Muscle layer of colon (tissue), 2 donors: ENCODE data around the gene ATP2C2.
"Not testable (repeated sequence)": the region's sequence is repeated elsewhere in the genome, so short reads cannot be mapped to it uniquely, and the experiment has no call there.

Experiments used
- H3K27ac ChIP-seq: one replicate; pipeline ENCODE4 v1.7.0; 2013; ENCODE audit warnings: low read depth, mild to moderate bottlenecking, low read length, moderate library complexity
- H3K27me3 ChIP-seq, 2 donors: one replicate each; pipeline ENCODE4 v1.7.0; 2013; ENCODE audit warnings: low read length in 2 of 2, mild to moderate bottlenecking in 2 of 2; ENCODE audit not compliant: insufficient read depth in 2 of 2, control insufficient read depth in 1 of 2
- H3K36me3 ChIP-seq: one replicate; pipeline ENCODE4 v1.7.0; 2013; ENCODE audit warnings: mild to moderate bottlenecking, low read length; ENCODE audit not compliant: insufficient read depth
- H3K4me1 ChIP-seq: one replicate; pipeline ENCODE4 v1.7.0; 2013; ENCODE audit warnings: mild to moderate bottlenecking, low read length; ENCODE audit not compliant: insufficient read depth
- H3K4me3 ChIP-seq, 2 donors: one replicate each; pipeline ENCODE4 v1.7.0; 2013; ENCODE audit warnings: low read length in 2 of 2, low read depth in 1 of 2, mild to moderate bottlenecking in 1 of 2, moderate library complexity in 1 of 2
- H3K9ac ChIP-seq: one replicate; pipeline ENCODE4 v1.7.0; 2013; ENCODE audit warnings: low read length
- H3K9me3 ChIP-seq: one replicate; pipeline ENCODE4 v1.7.0; 2013; ENCODE audit warnings: mild to moderate bottlenecking, low read length
- donor health status: abdominal sarcoma.
- donor health status: Adenocarcinoma of cecum.

The ATP2C2 gene

DNA sequence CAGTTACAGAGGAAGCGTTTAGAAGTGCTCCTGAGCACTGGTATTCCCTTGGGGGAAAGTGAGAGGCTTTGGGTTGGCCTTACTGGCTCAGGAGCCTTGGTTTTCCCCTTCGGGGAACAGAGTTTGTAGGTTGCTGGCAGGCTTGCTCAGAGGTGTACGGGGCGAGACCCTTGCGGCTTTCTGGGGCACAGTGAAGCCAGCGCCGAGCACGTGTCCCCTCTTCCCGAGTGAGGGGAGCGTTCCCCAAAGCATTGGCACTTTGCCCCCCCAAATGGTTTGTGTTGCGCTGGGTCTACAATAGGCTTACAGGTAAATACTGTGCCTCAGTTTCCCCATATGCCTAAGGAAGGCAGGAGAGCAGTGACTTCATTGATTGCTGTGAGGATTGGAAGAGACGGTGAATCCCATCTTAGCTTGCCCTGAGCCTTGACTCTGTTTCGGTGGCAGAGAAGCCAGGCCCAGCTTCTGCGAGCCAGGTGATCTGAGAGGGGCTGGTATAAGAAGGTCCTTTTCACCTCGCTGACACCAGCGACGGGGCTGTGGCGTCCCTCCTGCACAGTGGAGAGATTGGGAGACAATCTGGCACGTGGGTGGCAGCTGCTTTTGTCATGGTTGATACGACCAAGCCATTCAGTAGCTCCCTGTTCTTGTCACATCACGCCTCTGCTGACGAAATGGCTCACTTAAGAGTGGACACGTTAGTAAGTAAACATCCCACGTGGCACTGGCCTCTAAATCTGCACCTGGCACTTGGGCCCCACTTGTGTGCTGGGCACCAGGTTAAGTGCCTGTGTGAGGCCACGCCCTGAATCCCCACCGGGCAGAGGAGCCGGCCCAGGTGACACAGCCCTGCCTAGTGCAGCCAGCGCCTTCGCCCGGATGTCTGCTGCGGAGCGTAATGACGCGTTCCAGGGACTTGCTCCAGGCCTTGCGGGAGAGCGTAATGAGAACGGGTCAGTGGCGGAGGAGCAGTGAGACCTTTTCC lies 81.1 kb downstream of the ATP2C2 start:
- Histone ChIP-seq H3K4me1 (no peaks in the 10 kb centered on the region), H3K27me3 (peaks cover 0 to 7% of the 10 kb centered on the region in 2 donors), H3K9ac (no peak overlapping the region)

DNA sequence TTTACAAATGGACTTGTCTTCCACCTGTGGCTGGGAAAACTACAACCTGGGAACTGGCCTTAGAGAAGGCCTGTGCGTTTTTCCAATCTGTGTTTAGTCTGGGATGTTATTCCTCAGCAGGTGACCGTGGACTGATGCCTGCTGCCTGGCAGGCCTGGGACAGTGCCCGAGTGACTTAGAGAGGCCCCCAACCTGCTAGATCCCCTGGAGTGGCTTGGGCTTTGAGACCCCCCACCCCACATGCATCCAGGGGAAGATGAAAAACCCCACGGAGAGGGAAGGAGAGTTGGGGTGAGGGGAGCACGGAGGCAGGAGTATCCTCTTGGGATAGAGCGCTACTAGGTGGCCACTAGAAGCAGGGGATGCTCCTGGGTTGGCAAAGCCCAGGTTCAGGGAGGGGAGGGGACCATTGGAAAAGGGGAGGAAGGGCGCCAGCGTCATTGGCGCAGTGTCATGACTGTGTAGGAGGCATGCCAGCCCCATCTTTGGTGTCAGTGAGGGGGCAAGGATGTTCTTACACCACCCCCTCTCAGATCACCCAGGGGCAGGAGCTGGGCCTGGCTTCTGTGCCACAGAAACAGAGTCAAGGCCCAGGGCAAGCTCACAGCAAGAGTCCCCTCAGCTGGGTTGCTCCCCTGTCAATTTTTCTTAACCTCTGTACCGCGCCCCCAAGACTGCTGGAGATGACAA lies 82.0 kb downstream of the ATP2C2 start:
- peaks cover 0 to 7% of the 10 kb centered on the region in 2 donors for H3K27me3 ChIP-seq
- no peaks in the 10 kb centered on the region for H3K36me3 ChIP-seq
- no peak overlapping the region for H3K4me3 ChIP-seq
- H3K27ac ChIP-seq = no peak overlapping the region
- H3K9ac ChIP-seq = no peak overlapping the region
- no peaks in the 10 kb centered on the region for H3K4me1 ChIP-seq
- H3K9me3 ChIP-seq = no peaks in the 10 kb centered on the region

More for the DNA sequence above, 81.1 kb downstream of the ATP2C2 start:
- H3K9me3 ChIP-seq = no peaks in the 10 kb centered on the region
- H3K27ac ChIP-seq = no peak overlapping the region
- H3K36me3 ChIP-seq = no peaks in the 10 kb centered on the region
- H3K4me3 ChIP-seq = no peak overlapping the region

DNA sequence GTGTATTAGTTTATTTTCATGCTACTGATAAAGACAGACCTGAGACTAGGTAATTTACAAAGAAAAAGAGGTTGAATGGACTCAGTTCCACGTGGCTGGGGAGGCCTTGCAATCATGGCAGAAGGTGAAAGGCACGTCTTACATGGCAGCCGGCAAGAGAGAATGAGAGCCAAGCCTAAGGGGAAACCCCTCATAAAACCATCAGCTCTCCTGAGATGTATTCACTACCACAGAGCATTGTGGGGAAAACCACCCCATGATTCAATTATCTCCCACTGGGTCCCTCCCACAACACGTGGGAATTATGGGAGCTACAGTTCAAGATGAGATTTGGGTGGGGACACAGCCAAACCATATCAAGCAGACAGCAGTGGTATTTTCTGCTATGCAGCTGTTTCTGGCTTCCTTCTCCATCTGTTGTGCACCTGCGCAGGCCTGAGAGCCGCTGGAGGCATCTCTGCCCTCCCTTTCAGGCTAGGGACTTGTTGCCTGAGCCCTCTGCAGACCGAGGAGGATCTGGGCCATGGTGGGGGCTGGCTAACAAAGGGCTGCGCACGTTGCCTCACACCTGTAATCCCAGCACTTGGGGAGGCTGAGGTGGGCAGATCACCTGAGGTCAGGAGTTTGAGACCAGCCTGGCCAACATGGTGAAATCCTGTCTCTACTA lies 82.8 kb downstream of the ATP2C2 start:
- H3K27me3 ChIP-seq, H3K27ac ChIP-seq, H3K9ac ChIP-seq, H3K4me3 ChIP-seq, H3K36me3 ChIP-seq, H3K4me1 ChIP-seq, H3K9me3 ChIP-seq: not testable (repeated sequence)

DNA sequence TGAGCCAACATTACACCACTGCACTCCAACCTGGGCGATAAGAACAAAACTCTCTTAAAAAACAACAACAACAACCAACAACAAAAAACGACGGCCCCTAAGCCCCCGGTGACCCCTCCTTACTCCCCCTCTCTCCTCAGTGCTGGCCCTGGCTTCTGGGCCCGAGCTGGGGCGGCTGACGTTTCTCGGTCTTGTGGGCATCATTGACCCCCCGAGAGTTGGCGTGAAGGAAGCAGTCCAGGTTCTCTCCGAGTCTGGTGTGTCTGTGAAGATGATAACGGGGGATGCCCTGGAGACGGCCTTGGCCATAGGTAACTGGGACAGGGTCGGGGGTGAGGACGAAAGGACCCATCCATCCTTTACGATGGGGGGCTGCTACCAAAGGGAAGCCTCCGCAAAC lies 83.4 kb downstream of the ATP2C2 start:
- Histone ChIP-seq H3K27ac (no peak overlapping the region), H3K27me3 (peaks cover 0 to 7% of the 10 kb centered on the region in 2 donors), H3K4me1 (no peaks in the 10 kb centered on the region)

DNA sequence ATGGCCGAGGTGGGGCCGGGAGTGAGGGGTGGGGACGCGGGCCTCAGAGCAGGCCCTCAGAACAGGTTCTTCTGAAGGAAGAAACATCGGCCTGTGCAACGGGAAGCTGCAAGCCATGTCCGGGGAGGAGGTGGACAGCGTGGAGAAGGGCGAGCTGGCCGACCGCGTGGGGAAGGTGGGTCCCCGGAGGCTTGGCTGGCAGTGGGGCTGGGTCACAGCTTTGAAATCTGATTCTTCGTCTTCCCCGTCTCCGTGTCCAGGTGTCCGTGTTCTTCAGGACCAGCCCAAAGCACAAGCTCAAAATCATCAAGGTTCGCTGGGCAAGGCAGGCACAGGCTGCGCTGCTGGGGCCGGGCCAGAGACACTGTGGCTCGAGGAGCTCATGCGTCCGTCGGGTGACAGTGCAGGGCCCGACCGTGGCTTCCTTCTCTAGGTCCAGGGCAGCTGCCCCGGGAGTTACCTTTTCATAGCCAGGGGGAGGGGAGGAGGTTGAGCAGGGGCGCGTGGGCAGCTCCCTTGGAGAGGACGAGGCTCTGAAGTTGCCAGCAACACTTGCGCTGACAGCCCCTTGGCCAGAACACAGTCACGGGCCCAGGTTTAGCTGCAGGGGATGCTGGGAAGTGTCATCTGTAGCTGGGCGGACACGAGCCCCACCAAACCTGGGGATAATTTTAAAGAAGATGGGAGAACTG lies 84.9 kb downstream of the ATP2C2 start:
- H3K9me3 ChIP-seq = no peaks in the 10 kb centered on the region
- H3K4me1 ChIP-seq = no peaks in the 10 kb centered on the region
- no peak overlapping the region for H3K9ac ChIP-seq
- H3K27ac ChIP-seq = no peak overlapping the region
- no peak overlapping the region for H3K4me3 ChIP-seq
- peaks cover 0 to 7% of the 10 kb centered on the region in 2 donors for H3K27me3 ChIP-seq
- no peaks in the 10 kb centered on the region for H3K36me3 ChIP-seq

More for the DNA sequence above, 83.4 kb downstream of the ATP2C2 start:
- Histone ChIP-seq H3K9me3 (no peaks in the 10 kb centered on the region), H3K36me3 (no peaks in the 10 kb centered on the region), H3K9ac (no peak overlapping the region), H3K4me3 (no peak overlapping the region)

DNA sequence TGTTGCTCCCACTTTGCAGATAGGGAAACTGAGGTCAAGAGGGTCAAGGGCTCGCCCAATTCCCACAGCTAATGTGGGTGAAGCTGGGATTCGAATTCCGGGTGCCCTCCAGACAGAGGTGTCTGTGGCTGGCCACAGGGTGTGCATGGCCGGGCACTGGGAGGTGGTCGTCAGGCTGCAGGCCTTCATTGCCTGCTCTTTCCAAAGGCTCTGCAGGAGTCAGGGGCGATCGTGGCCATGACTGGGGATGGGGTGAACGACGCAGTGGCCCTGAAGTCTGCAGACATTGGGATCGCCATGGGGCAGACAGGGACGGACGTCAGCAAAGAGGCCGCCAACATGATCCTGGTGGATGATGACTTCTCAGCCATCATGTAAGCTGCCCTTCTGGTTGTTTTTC lies 86.3 kb downstream of the ATP2C2 start:
- no peaks in the 10 kb centered on the region for H3K4me1 ChIP-seq
- H3K9ac ChIP-seq = no peak overlapping the region
- peaks cover 0 to 7% of the 10 kb centered on the region in 2 donors for H3K27me3 ChIP-seq
- H3K4me3 ChIP-seq = no peak overlapping the region
- no peaks in the 10 kb centered on the region for H3K9me3 ChIP-seq
- H3K36me3 ChIP-seq = no peaks in the 10 kb centered on the region
- no peak overlapping the region for H3K27ac ChIP-seq

DNA sequence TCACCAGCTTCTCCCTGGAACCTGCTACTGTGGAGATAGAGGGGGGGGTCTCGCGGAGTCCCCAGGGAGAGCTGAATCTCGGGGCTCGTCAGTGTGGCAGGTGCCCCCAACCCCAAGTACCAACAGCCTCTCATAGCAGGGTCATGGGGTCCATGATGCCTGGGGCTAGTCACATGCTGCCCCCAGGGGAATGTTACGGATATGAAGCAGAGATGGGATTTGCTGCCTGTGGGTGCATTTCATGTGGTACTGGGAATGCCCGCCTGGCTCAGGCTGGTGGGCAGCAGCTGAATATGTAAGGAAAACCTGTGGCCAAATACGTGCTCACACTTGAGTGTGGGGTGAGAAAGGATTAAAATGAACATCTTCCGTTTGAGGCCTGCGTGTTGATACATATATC lies 86.7 kb downstream of the ATP2C2 start:
- Histone ChIP-seq H3K4me3 (no peak overlapping the region), H3K27me3 (peaks cover 0 to 3% of the 10 kb centered on the region in 2 donors), H3K4me1 (no peaks in the 10 kb centered on the region), H3K9ac (no peak overlapping the region), H3K36me3 (no peaks in the 10 kb centered on the region), H3K27ac (no peak overlapping the region), H3K9me3 (no peaks in the 10 kb centered on the region)

DNA sequence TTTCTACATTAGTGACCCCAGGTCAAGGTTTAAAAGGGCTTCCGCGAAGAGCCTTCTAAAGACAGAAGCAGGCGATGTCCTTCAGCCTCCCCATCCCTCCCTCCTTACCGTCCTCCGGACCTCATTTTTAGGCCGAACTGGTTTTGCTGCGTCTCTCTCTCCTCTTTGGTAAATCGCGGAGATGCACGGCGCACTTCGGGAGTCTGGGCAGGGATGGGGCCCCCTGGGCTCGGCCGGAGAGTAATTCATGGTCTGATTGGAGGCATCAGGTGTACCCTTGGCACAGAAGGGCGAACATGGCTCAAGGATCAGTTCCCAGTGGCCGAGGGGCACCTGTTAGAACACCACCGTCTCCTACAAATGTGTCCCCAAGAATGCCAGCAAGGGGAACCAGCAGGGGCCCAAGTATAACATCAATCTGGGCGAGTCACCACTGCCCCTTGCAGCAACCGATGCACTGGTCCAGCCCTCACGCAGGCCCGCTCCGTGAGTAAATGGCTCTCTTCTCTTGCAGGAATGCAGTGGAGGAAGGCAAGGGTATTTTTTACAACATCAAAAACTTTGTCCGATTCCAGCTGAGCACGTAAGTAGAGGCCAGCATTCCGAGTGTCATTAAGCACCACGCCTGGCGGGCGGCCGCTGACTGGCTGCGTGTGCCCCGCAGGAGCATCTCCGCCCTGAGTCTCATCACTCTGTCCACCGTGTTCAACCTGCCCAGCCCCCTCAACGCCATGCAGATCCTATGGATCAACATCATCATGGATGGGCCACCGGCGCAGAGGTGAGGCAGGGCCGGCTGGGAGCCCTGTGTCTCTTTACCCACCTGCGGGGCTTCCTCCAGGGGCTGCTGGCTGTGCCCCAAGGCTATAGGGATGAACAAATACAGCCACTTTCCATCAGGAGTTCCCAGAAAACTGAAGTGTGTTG lies 90.5 kb downstream of the ATP2C2 start:
- H3K9me3 ChIP-seq = no peaks in the 10 kb centered on the region

DNA sequence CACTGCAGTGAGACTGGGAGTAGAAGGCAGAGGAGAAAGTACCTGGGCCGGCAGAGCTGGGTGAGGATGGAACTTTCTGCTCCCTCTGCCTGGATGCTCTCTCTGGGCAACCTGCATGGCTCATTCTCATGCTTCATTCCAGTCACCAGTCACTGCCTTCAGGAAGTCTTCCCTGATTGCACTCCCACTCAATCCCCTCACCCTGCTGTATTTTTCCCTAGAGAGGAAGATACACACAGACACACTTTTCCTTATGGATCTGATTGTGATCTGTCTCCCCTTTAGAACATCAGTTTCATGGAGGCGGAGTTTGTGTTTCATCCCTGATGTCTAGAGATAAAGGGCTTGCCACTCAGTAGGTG lies 91.2 kb downstream of the ATP2C2 start:
- no peaks in the 10 kb centered on the region for H3K9me3 ChIP-seq
- H3K9ac ChIP-seq = no peak overlapping the region
- no peaks in the 10 kb centered on the region for H3K4me1 ChIP-seq
- H3K36me3 ChIP-seq = no peaks in the 10 kb centered on the region
- H3K27me3 ChIP-seq = no peaks in the 10 kb centered on the region
- H3K27ac ChIP-seq = no peak overlapping the region
- no peak overlapping the region for H3K4me3 ChIP-seq

More for the DNA sequence above, 90.5 kb downstream of the ATP2C2 start:
- no peaks in the 10 kb centered on the region for H3K4me1 ChIP-seq
- no peaks in the 10 kb centered on the region for H3K36me3 ChIP-seq
- no peak overlapping the region for H3K4me3 ChIP-seq
- no peak overlapping the region for H3K9ac ChIP-seq
- H3K27me3 ChIP-seq = no peaks in the 10 kb centered on the region
- no peak overlapping the region for H3K27ac ChIP-seq

DNA sequence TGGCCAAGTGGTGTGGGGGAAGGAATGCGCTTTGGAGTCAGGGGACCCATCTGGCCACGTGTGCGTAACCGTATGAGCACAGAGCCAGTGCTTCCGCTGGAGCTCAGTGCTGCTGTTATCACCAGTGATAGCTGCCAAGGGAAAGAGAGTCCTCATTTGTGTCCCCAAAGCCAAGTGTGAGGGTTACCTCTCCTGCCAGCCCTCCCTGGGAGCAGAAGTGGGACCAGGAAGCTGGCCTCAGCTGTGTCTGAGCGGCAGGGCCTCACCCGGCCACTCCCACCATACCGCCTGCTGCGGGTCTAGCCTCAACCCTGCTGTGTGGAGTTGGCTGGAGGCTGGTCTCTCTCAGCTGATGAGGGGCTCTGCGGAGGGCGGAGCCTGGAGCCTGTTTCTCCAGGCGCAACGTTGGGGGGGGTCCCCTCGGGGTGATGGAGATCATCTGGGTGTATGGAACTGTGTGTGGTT lies 91.6 kb downstream of the ATP2C2 start:
- Histone ChIP-seq H3K9ac (no peak overlapping the region), H3K27me3 (no peaks in the 10 kb centered on the region), H3K4me1 (no peaks in the 10 kb centered on the region), H3K36me3 (peaks cover under 1% of the 10 kb centered on the region), H3K27ac (no peak overlapping the region), H3K9me3 (no peaks in the 10 kb centered on the region), H3K4me3 (no peak overlapping the region)
